HCT116 (cell line): ENCODE results near the gene SND1. TPM values are rescaled to one million over a fixed set of nuclear protein-coding genes. Genes with fewer than 3 reads are reported as not detected.

Source experiments
- ATAC-seq: fragments of 200-7000 bp; cut with Tn5 transposase; 2 replicates; pipeline ENCODE4 v1.9.1; 2020; ENCODE audit warnings: mild to moderate bottlenecking, moderate library complexity
- BruUV-seq: library from RNA; stranded (reverse); fragments of 400-500 nt; replicated peaks from 2 replicates; lab custom pipeline; 2021; lab: Mats Ljungman, UMichigan
- CTCF ChIA-PET: fragments of 300-600 bp; sonication (Branson Sonifier 250); formaldehyde crosslinking; loops from one replicate; lab custom pipeline; 2021; ENCODE audit warnings: antibody characterized with exemption; lab: Charles Lee
- POLR2A ChIA-PET: fragments of 300-600, 350-600 bp; sonication (Branson Sonifier 250); formaldehyde crosslinking; loops from one replicate; lab custom pipeline; 2021; ENCODE audit warnings: antibody characterized with exemption; lab: Charles Lee
- RAD21 ChIA-PET, 2 experiments: fragments of 300-600 bp; sonication (Branson Sonifier 250); formaldehyde crosslinking; loops; one replicate each; lab custom pipeline; 2023; ENCODE audit warnings: low total read pairs in 2 of 2; ENCODE audit not compliant: uncharacterized antibody in 2 of 2, unreplicated experiment in 2 of 2, low non-redundant PET in 1 of 2; lab: Charles Lee
- DNase-seq: peaks from one replicate; pipeline ENCODE4 v3.0.0-alpha.2; 2010; ENCODE audit warnings: low read depth, low spot score
- H2AFZ ChIP-seq: fragments of 200-600 bp; shearing (Covaris generic), sonication (generic); 2 replicates; pipeline ENCODE4 v1.6.1; 2017; ENCODE audit warnings: low read depth, mixed run types, mixed read lengths, antibody characterized with exemption, low read length; ENCODE audit not compliant: poor library complexity, severe bottlenecking
- H3K27ac ChIP-seq: 2 replicates; pipeline ENCODE4 v1.5.1; 2012; ENCODE audit warnings: low read depth, low read length
- H3K27me3 ChIP-seq: fragments of 200-600 bp; sonication (generic); 2 replicates; pipeline ENCODE4 v1.6.1; 2016; ENCODE audit warnings: mixed run types, low read length, mixed read lengths; ENCODE audit not compliant: insufficient read depth
- H3K36me3 ChIP-seq, 2 experiments: fragments of 200-500 bp in 1 of 2; fragments of 200-600 bp in 1 of 2; sonication (Bioruptor generic) in 1 of 2; sonication (generic) in 1 of 2; 2 replicates each; pipeline versions ENCODE4 v1.5.1 to v1.6.1; 2014 to 2016; ENCODE audit warnings: low read length in 2 of 2, inconsistent platforms in 1 of 2, mixed read lengths in 1 of 2, mixed run types in 1 of 2; ENCODE audit not compliant: insufficient read depth in 2 of 2, control insufficient read depth in 1 of 2
- H3K4me1 ChIP-seq, 2 experiments: fragments of 200-600 bp in 1 of 2; sonication (generic) in 1 of 2; 2 replicates each; pipeline versions ENCODE4 v1.5.1 to v1.6.1; 2012 to 2017; ENCODE audit warnings: low read length in 2 of 2, inconsistent platforms in 1 of 2, mild to moderate bottlenecking in 1 of 2, mixed read lengths in 1 of 2, mixed run types in 1 of 2, moderate library complexity in 1 of 2; ENCODE audit not compliant: insufficient read depth in 2 of 2, control insufficient read depth in 1 of 2
- H3K4me2 ChIP-seq: fragments of 200-600 bp; sonication (generic); 2 replicates; pipeline ENCODE4 v1.6.1; 2017; ENCODE audit warnings: mixed run types, low read length, mixed read lengths
- H3K4me3 ChIP-seq, 2 experiments: fragments of 200-600 bp in 1 of 2; sonication (generic) in 1 of 2; replicated peaks in 1 of 2; 2 replicates each; pipeline ENCODE4 v1.5.1; 2011 to 2016; ENCODE audit warnings: low read length in 2 of 2, control low read depth in 1 of 2, low read depth in 1 of 2, mild to moderate bottlenecking in 1 of 2, mixed read lengths in 1 of 2, mixed run types in 1 of 2
- H3K79me2 ChIP-seq: fragments of 200-600 bp; sonication (generic); 2 replicates; pipeline ENCODE4 v1.6.1; 2017; ENCODE audit warnings: mild to moderate bottlenecking, mixed run types, low read length, moderate library complexity, mixed read lengths; ENCODE audit not compliant: insufficient read depth
- H3K9ac ChIP-seq: fragments of 200-600 bp; sonication (generic); 2 replicates; pipeline ENCODE4 v1.6.1; 2016; ENCODE audit warnings: low read length, mixed read lengths
- H3K9me2 ChIP-seq: fragments of 200-600 bp; sonication (generic), shearing (Covaris generic); 2 replicates; pipeline ENCODE4 v1.6.1; 2017; ENCODE audit warnings: mixed run types, mild to moderate bottlenecking, moderate library complexity; ENCODE audit not compliant: insufficient read depth
- H3K9me3 ChIP-seq, 2 experiments: fragments of 200-500 bp in 1 of 2; fragments of 200-600 bp in 1 of 2; sonication (Bioruptor generic) in 1 of 2; sonication (generic) in 1 of 2; 2 replicates each; pipeline ENCODE4 v1.6.1; 2014 to 2017; ENCODE audit warnings: low read length in 2 of 2, mixed read lengths in 2 of 2, inconsistent platforms in 1 of 2, low read depth in 1 of 2, mild to moderate bottlenecking in 1 of 2, mixed run types in 1 of 2, moderate library complexity in 1 of 2; ENCODE audit not compliant: control insufficient read depth in 1 of 2, insufficient read depth in 1 of 2
- H4K20me1 ChIP-seq: fragments of 200-600 bp; sonication (generic), shearing (Covaris generic); 2 replicates; pipeline ENCODE4 v1.6.1; 2017; ENCODE audit warnings: mixed run types, mild to moderate bottlenecking, moderate library complexity; ENCODE audit not compliant: insufficient read depth
- CBX3 ChIP-seq: IDR thresholded peaks from 2 replicates; pipeline ENCODE4 v1.6.1; 2012; ENCODE audit warnings: low read depth
- CEBPB ChIP-seq: IDR thresholded peaks from 2 replicates; pipeline ENCODE4 v1.6.1; 2012; ENCODE audit warnings: low read depth
- EGR1 ChIP-seq: IDR thresholded peaks from 2 replicates; pipeline ENCODE4 v1.6.1; 2012; ENCODE audit warnings: low read depth
- ELF1 ChIP-seq: IDR thresholded peaks from 2 replicates; pipeline ENCODE4 v1.6.1; 2012; ENCODE audit warnings: low read depth, borderline replicate concordance
- EZH2 ChIP-seq: fragments of 200-600 bp; sonication (generic); IDR thresholded peaks from 2 replicates; pipeline ENCODE4 v1.6.1; 2017; ENCODE audit warnings: antibody characterized with exemption, mixed run types
- EZH2phosphoT487 ChIP-seq: fragments of 200-600 bp; IDR thresholded peaks from 2 replicates; pipeline ENCODE4 v1.6.1; 2018; ENCODE audit warnings: antibody characterized with exemption, borderline replicate concordance
- FOSL1 ChIP-seq: IDR thresholded peaks from 2 replicates; pipeline ENCODE4 v1.6.1; 2012; ENCODE audit warnings: low read depth
- JUND ChIP-seq: IDR thresholded peaks from 2 replicates; pipeline ENCODE4 v1.6.1; 2012
- POLR2A ChIP-seq: IDR thresholded peaks from 2 replicates; pipeline ENCODE4 v1.7.0; 2011; ENCODE audit warnings: borderline replicate concordance; ENCODE audit not compliant: insufficient read depth, insufficient read length; ENCODE audit errors: extremely low read depth
- POLR2AphosphoS5 ChIP-seq: IDR thresholded peaks from 2 replicates; pipeline ENCODE4 v1.6.1; 2011; ENCODE audit warnings: mild to moderate bottlenecking, low read depth, low read length, moderate library complexity
- SIN3A ChIP-seq: IDR thresholded peaks from 2 replicates; pipeline ENCODE4 v1.6.1; 2012; ENCODE audit warnings: low read depth
- SRF ChIP-seq: IDR thresholded peaks from 2 replicates; pipeline ENCODE4 v1.6.1; 2012; ENCODE audit warnings: low read depth
- TCF7L2 ChIP-seq: IDR thresholded peaks from 2 replicates; pipeline ENCODE4 v1.7.0; 2011; ENCODE audit warnings: borderline replicate concordance, inconsistent platforms; ENCODE audit not compliant: insufficient read depth, insufficient read length; ENCODE audit errors: extremely low read depth
- YY1 ChIP-seq: IDR thresholded peaks from 2 replicates; pipeline ENCODE4 v1.6.1; 2011; ENCODE audit warnings: low read length, low read depth, moderate library complexity, mild to moderate bottlenecking; ENCODE audit not compliant: insufficient replicate concordance; ENCODE audit errors: extremely low read depth
- ZFX ChIP-seq: fragments of 450-650 bp; IDR thresholded peaks from 2 replicates; pipeline ENCODE4 v1.6.1; 2017
- ZNF274 ChIP-seq: fragments of 200-500 bp; sonication (Bioruptor generic); IDR thresholded peaks from 2 replicates; pipeline ENCODE4 v1.6.1; 2014; ENCODE audit warnings: mild to moderate bottlenecking, low read depth, low read length, inconsistent platforms
- intact Hi-C: fragments of 100-400 bp; cut with micrococcal nuclease; formaldehyde crosslinking; loops from 2 replicates; pipeline ENCODE4 v1.10.0; 2022
- total RNA-seq: library from RNA; stranded (reverse); gene quantifications from one replicate; pipeline ENCODE4 v1.2.1, GENCODE V29; 2021; ENCODE audit not compliant: unreplicated experiment
- TF ChIP-seq, protein P1 (sequence below): IDR thresholded peaks from 2 replicates; pipeline ENCODE4 v1.6.1; 2012; ENCODE audit warnings: low read depth
- TF ChIP-seq, protein P2 (sequence below): IDR thresholded peaks from 2 replicates; pipeline ENCODE4 v1.6.1; 2012
- TF ChIP-seq, protein P3 (sequence below), 3 experiments: fragments of 200-600 bp in 1 of 3; sonication (generic) in 1 of 3; IDR thresholded peaks in 2 of 3; conservative IDR thresholded peaks in 1 of 3; 2 replicates each; pipeline ENCODE4 v1.5.1; 2012 to 2017; ENCODE audit warnings: low read depth in 2 of 3, low read length in 2 of 3, antibody characterized with exemption in 1 of 3, borderline replicate concordance in 1 of 3, control low read depth in 1 of 3, mild to moderate bottlenecking in 1 of 3, mixed read lengths in 1 of 3, mixed run types in 1 of 3, moderate library complexity in 1 of 3; ENCODE audit not compliant: insufficient read depth in 1 of 3
- TF ChIP-seq, protein P4 (sequence below): IDR thresholded peaks from 2 replicates; pipeline ENCODE4 v1.6.1; 2012

SND1 gene
- total RNA-seq, 1 experiment from 2014 or later = 169 TPM

DNA sequence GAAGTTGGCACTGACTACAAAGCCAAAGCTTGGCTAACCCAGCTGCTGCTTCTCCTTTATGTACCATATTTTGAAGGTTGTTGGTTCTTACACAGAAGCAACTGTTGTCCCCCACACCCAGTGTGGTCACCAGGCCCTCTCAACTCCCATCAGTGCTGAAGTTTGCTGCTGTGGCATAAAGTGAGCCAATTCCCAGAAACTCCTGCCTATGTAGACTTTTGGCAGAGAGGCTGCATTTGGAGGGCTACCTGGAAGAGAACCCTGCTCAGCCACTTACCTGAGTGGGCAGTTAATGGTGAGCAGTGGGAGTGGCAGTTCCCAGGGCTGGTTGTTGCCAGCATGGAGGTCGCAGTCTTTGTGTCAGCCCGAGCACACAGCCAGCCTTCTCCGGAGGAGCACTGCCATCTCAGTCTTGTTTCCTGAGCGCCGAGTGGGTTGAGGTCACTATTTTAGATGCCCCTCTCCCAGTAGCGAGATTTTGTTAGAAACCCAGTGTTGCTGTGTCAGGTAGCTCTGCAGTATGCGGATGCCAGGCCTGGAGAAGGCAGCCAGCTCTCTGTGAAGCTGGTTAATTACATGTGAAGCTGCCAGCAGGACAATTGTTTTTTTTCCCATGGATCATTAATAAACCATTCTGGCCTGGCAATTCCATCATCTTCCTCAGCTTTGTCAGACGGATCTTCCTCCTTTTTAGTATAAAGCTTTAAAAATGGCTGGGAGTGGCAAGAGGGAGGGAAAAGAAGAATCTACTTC lies 354.7 kb downstream of the SND1 start:
- no peak for ATAC-seq
- Histone ChIP-seq H4K20me1 (no peaks in the 10 kb centered on the region), H3K4me3 (no peak overlapping the region), H3K36me3 (no peaks in the 10 kb centered on the region), H3K9me3 (no peaks in the 10 kb centered on the region), H3K9me2 (no peaks in the 10 kb centered on the region), H3K4me2 (no peak overlapping the region), H3K27ac (no peak overlapping the region), H3K4me1 (no peaks in the 10 kb centered on the region), H3K27me3 (no peaks in the 10 kb centered on the region), H3K9ac (no peak overlapping the region), H2AFZ (no peak overlapping the region), H3K79me2 (peaks cover 5% of the 10 kb centered on the region; the same call in 1 of the 2 replicates)
- intact Hi-C loops = no loop called here
- TF ChIP-seq EZH2 = no peak
- TF ChIP-seq, protein P1, sequence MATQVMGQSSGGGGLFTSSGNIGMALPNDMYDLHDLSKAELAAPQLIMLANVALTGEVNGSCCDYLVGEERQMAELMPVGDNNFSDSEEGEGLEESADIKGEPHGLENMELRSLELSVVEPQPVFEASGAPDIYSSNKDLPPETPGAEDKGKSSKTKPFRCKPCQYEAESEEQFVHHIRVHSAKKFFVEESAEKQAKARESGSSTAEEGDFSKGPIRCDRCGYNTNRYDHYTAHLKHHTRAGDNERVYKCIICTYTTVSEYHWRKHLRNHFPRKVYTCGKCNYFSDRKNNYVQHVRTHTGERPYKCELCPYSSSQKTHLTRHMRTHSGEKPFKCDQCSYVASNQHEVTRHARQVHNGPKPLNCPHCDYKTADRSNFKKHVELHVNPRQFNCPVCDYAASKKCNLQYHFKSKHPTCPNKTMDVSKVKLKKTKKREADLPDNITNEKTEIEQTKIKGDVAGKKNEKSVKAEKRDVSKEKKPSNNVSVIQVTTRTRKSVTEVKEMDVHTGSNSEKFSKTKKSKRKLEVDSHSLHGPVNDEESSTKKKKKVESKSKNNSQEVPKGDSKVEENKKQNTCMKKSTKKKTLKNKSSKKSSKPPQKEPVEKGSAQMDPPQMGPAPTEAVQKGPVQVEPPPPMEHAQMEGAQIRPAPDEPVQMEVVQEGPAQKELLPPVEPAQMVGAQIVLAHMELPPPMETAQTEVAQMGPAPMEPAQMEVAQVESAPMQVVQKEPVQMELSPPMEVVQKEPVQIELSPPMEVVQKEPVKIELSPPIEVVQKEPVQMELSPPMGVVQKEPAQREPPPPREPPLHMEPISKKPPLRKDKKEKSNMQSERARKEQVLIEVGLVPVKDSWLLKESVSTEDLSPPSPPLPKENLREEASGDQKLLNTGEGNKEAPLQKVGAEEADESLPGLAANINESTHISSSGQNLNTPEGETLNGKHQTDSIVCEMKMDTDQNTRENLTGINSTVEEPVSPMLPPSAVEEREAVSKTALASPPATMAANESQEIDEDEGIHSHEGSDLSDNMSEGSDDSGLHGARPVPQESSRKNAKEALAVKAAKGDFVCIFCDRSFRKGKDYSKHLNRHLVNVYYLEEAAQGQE = no peak
- TF ChIP-seq YY1 = no peak
- no peak for TF ChIP-seq ZFX
- no peak for TF ChIP-seq JUND
- TF ChIP-seq CEBPB = no peak
- TF ChIP-seq ZNF274 = no peak
- TF ChIP-seq EZH2phosphoT487 = no peak
- no peak for TF ChIP-seq FOSL1
- TF ChIP-seq TCF7L2 = no peak
- TF ChIP-seq CBX3 = no peak
- TF ChIP-seq, protein P2, sequence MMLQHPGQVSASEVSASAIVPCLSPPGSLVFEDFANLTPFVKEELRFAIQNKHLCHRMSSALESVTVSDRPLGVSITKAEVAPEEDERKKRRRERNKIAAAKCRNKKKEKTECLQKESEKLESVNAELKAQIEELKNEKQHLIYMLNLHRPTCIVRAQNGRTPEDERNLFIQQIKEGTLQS = no peak
- TF ChIP-seq, protein P3, sequence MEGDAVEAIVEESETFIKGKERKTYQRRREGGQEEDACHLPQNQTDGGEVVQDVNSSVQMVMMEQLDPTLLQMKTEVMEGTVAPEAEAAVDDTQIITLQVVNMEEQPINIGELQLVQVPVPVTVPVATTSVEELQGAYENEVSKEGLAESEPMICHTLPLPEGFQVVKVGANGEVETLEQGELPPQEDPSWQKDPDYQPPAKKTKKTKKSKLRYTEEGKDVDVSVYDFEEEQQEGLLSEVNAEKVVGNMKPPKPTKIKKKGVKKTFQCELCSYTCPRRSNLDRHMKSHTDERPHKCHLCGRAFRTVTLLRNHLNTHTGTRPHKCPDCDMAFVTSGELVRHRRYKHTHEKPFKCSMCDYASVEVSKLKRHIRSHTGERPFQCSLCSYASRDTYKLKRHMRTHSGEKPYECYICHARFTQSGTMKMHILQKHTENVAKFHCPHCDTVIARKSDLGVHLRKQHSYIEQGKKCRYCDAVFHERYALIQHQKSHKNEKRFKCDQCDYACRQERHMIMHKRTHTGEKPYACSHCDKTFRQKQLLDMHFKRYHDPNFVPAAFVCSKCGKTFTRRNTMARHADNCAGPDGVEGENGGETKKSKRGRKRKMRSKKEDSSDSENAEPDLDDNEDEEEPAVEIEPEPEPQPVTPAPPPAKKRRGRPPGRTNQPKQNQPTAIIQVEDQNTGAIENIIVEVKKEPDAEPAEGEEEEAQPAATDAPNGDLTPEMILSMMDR (IDR thresholded peaks at IDR 0.05 in 2 of 3, conservative IDR thresholded peaks at IDR 0.05 in 1 of 3; ENCODE audit: borderline replicate concordance in 1 of 3, insufficient read depth in 1 of 3, low read depth in 2 of 3, low read length in 2 of 3) = no peak
- TF ChIP-seq SRF = no peak
- TF ChIP-seq POLR2A = no peak
- TF ChIP-seq EGR1 = no peak
- TF ChIP-seq ELF1 = no peak
- TF ChIP-seq, protein P4, sequence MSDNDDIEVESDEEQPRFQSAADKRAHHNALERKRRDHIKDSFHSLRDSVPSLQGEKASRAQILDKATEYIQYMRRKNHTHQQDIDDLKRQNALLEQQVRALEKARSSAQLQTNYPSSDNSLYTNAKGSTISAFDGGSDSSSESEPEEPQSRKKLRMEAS = no peak
- no peak for TF ChIP-seq POLR2AphosphoS5
- no peak for TF ChIP-seq SIN3A
- no TSS peak for BruUV-seq
- POLR2A ChIA-PET = no interaction called here
- CTCF ChIA-PET = no interaction called here
- no peak for DNase-seq
- RAD21 ChIA-PET = no interaction called here
